ENCODE measurements around the gene ENDOG. TPM values are rescaled to one million over a fixed set of nuclear protein-coding genes. Genes with fewer than 3 reads are reported as not detected.
"Not testable (repeated sequence)": the region's sequence is repeated elsewhere in the genome, so short reads cannot be mapped to it uniquely, and the experiment has no call there.

Gene ENDOG
- total RNA-seq, 1 donor from 2014 or later = 54.0 TPM

DNA sequence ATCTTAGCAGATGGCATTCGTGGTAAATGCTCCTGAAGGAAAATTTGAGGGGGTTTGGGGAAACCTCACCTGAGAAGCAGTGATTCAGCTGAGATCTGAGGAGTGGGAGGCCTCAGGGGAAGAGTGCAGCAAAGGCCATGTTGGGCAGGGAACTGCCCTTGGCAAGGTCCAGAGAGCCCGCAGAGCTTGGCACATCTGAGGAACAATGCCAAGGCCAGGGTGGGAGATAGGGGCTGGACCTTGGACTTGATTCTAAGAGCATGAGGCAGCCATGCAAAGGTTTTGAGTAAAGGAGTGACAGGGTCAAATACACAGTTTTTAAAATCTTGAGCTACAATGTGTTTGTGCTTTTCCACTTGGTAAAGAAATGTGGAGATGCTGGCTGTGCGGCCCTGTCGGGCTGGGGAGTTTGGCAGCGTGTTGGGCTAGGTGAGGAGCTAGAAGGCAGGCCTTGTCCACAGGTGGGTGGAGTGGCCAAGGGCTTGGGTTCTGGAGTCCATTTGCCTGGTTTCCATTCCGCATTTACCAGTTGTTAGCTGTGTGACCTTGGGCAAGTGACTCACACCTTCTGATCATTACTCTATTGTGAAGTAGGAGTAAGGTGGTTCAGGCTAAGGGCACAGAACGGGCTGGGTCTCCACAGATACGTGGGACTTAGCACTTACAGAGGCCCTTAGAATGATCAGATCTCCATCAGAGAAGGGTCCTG, 25.2 kb upstream of the ENDOG start:
- peaks cover 22% of the 10 kb centered on the region for H3K36me3 ChIP-seq (ENCODE audit: control insufficient read depth, insufficient read depth, low read length)

DNA sequence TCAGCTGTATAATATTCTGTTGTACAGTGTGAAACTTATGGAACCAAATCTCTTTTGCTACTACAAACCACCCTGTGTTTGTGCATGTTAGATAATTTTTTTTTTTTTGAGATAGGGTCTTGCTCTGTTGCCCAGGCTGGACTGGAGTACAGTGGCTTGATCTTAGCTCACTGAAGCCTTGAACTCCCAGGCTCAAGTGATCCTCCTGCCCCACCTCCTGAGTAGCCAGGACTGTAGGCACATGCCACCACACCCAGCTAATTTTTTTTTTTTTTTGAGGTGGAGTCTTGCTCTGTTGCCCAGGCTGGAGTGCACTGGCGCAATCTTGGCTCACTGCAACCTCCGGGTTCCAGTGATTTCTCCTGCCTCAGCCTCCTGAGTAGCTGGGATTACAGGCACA, 23.3 kb upstream of the ENDOG start:
- not testable (repeated sequence) for H3K27me3 ChIP-seq (ENCODE audit: control insufficient read depth, insufficient read depth, low read length); FAIRE-seq; H3K4me3 ChIP-seq (ENCODE audit: low read depth, low read length); DNase-seq (ENCODE audit: low read depth)
- H3K36me3 ChIP-seq (ENCODE audit: control insufficient read depth, insufficient read depth, low read length) = peaks cover 26% of the 10 kb centered on the region

More for the DNA sequence above, 25.2 kb upstream of the ENDOG start:
- no peak for TF ChIP-seq CTCF (IDR thresholded peaks at IDR 0.05; ENCODE audit: insufficient read depth, low read length, severe bottlenecking)
- no peak for DNase-seq (ENCODE audit: low read depth)
- H3K27me3 ChIP-seq (ENCODE audit: control insufficient read depth, insufficient read depth, low read length) = no peaks in the 10 kb centered on the region
- H3K4me3 ChIP-seq (ENCODE audit: low read depth, low read length) = no peak overlapping the region
- no peak for FAIRE-seq

- no peak for FAIRE-seq
- no peak for TF ChIP-seq CTCF (IDR thresholded peaks at IDR 0.05; ENCODE audit: insufficient read depth, low read length, severe bottlenecking)
These were observed 19.4 kb upstream of the ENDOG start for GRCh38 chr9:128798896-128799295.

GRCh38 chr9:128800061-128800460, 18.2 kb upstream of the ENDOG start:
- no peak for DNase-seq (ENCODE audit: low read depth)
- TF ChIP-seq CTCF (IDR thresholded peaks at IDR 0.05; ENCODE audit: insufficient read depth, low read length, severe bottlenecking) = no peak
- Histone ChIP-seq H3K4me3 (ENCODE audit: low read depth, low read length) (no peak overlapping the region), H3K27me3 (ENCODE audit: control insufficient read depth, insufficient read depth, low read length) (no peaks in the 10 kb centered on the region), H3K36me3 (ENCODE audit: control insufficient read depth, insufficient read depth, low read length) (peaks cover 15% of the 10 kb centered on the region)
- FAIRE-seq = no peak

More at GRCh38 chr9:128798896-128799295, 19.4 kb upstream of the ENDOG start:
- H3K27me3 ChIP-seq (ENCODE audit: control insufficient read depth, insufficient read depth, low read length) = no peaks in the 10 kb centered on the region
- H3K4me3 ChIP-seq (ENCODE audit: low read depth, low read length) = no peak overlapping the region
- H3K36me3 ChIP-seq (ENCODE audit: control insufficient read depth, insufficient read depth, low read length) = peaks cover 14% of the 10 kb centered on the region
- no peak for DNase-seq (ENCODE audit: low read depth)

- TF ChIP-seq CTCF (IDR thresholded peaks at IDR 0.05; ENCODE audit: insufficient read depth, low read length, severe bottlenecking) = no peak
- H3K36me3 ChIP-seq (ENCODE audit: control insufficient read depth, insufficient read depth, low read length) = peaks cover 21% of the 10 kb centered on the region
- H3K27me3 ChIP-seq (ENCODE audit: control insufficient read depth, insufficient read depth, low read length) = no peaks in the 10 kb centered on the region
- DNase-seq (ENCODE audit: low read depth) (no peak), FAIRE-seq (no peak)
- H3K4me3 ChIP-seq (ENCODE audit: low read depth, low read length) = no peak overlapping the region
These were observed 15.8 kb upstream of the ENDOG start for GRCh38 chr9:128802482-128802881.

DNA sequence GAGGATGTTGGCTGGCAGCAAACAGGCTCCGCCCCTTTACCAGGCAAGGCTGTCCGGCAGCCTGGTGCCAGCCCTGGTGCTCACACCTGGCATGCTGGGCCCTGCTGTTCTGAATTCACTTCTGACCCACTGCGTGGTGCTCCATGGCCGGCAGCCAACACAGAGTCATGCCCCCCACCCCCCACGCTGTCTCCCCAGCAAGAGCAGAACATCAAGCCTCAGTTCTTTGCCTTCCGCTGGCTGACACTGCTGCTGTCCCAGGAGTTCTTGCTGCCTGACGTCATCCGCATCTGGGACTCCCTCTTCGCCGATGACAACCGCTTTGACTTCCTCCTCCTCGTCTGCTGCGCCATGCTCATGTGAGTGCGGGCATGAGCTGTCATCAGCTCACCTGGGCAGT, 12.6 kb upstream of the ENDOG start:
- no peak for TF ChIP-seq CTCF (IDR thresholded peaks at IDR 0.05; ENCODE audit: insufficient read depth, low read length, severe bottlenecking)
- Histone ChIP-seq H3K27me3 (ENCODE audit: control insufficient read depth, insufficient read depth, low read length) (no peaks in the 10 kb centered on the region), H3K4me3 (ENCODE audit: low read depth, low read length) (no peak overlapping the region), H3K36me3 (ENCODE audit: control insufficient read depth, insufficient read depth, low read length) (peaks cover 20% of the 10 kb centered on the region)
- FAIRE-seq = no peak
- no peak for DNase-seq (ENCODE audit: low read depth)
